GM12878 (cell line): ENCODE results near the gene TMUB1. TPM values are rescaled to one million over a fixed set of nuclear protein-coding genes. Genes with fewer than 3 reads are reported as not detected.

Source experiments
- ATAC-seq: fragments of 200-7000 bp; cut with Tn5 transposase; 3 replicates; pipeline ENCODE4 v1.9.1; 2020; ENCODE audit warnings: mild to moderate bottlenecking, moderate library complexity
- BruUV-seq: library from RNA; stranded (reverse); fragments of 400-500 nt; replicated peaks from 2 replicates; lab custom pipeline; 2021; lab: Mats Ljungman, UMichigan
- CTCF ChIA-PET: fragments of 300-600 bp; sonication (Branson Sonifier 250); formaldehyde crosslinking; extraction: SDS; loops from one replicate; lab custom pipeline; 2021; ENCODE audit warnings: inconsistent platforms; lab: Yijun Ruan, JAX
- POLR2A ChIA-PET: fragments of 350-600 bp; formaldehyde crosslinking; extraction: SDS; loops from one replicate; lab custom pipeline; 2021; ENCODE audit warnings: inconsistent platforms; lab: Charles Lee
- RAD21 ChIA-PET: fragments of 300-600 bp; sonication (Branson Sonifier 250); formaldehyde crosslinking; loops from one replicate; lab custom pipeline; 2023; ENCODE audit warnings: antibody characterized with exemption; ENCODE audit not compliant: unreplicated experiment; lab: Charles Lee
- SMC1A ChIA-PET: fragments of 300-600 bp; sonication (Branson Sonifier 250); formaldehyde crosslinking; loops from one replicate; lab custom pipeline; 2023; ENCODE audit not compliant: unreplicated experiment, uncharacterized antibody; lab: Charles Lee
- DNase-seq: peaks from one replicate; pipeline ENCODE4 v3.0.0-alpha.2; 2011; ENCODE audit warnings: low read depth, low spot score
- FAIRE-seq: peaks from 3 replicates; lab custom pipeline; 2011; peaks lifted over from hg19 to GRCh38; lab: Jason Lieb, UNC
- H2AFZ ChIP-seq: 2 replicates; pipeline ENCODE4 v1.6.0; 2011; ENCODE audit warnings: low read depth, low read length, control low read depth; ENCODE audit not compliant: control insufficient read depth
- H3K27ac ChIP-seq: 2 replicates; pipeline ENCODE4 v1.5.1; 2011; ENCODE audit warnings: control low read depth; ENCODE audit not compliant: control insufficient read depth, insufficient read depth
- H3K27me3 ChIP-seq, 2 experiments: replicated peaks in 1 of 2; 2 replicates each; pipeline versions ENCODE4 v1.6.0 to v1.6.1; 2011; ENCODE audit warnings: low read length in 1 of 2; ENCODE audit not compliant: control insufficient read depth in 2 of 2, insufficient read depth in 2 of 2
- H3K36me3 ChIP-seq, 2 experiments: 2 replicates each; pipeline ENCODE4 v1.5.1; 2011; ENCODE audit warnings: low read length in 1 of 2; ENCODE audit not compliant: control insufficient read depth in 2 of 2, insufficient read depth in 2 of 2
- H3K4me1 ChIP-seq: 2 replicates; pipeline ENCODE4 v1.6.1; 2011; ENCODE audit warnings: mild to moderate bottlenecking, low read length, moderate library complexity, mixed read lengths; ENCODE audit not compliant: control insufficient read depth, insufficient read depth
- H3K4me2 ChIP-seq: 2 replicates; pipeline ENCODE4 v1.6.0; 2011; ENCODE audit warnings: control low read depth; ENCODE audit not compliant: control insufficient read depth, insufficient read depth
- H3K4me3 ChIP-seq: fragments of 200-600 bp; sonication (generic); 2 replicates; pipeline ENCODE4 v1.5.1; 2016
- H3K79me2 ChIP-seq: 2 replicates; pipeline ENCODE4 v1.6.0; 2011; ENCODE audit warnings: low read length; ENCODE audit not compliant: control insufficient read depth, insufficient read depth
- H3K9ac ChIP-seq: 2 replicates; pipeline ENCODE4 v1.8.0; 2011; ENCODE audit warnings: low read length, control low read depth, mixed read lengths; ENCODE audit not compliant: control insufficient read depth, insufficient read depth
- H3K9me3 ChIP-seq: replicated peaks from 3 replicates; pipeline ENCODE4 v1.5.1; 2011; ENCODE audit warnings: mild to moderate bottlenecking, low read length; ENCODE audit not compliant: control insufficient read depth, insufficient read depth
- H4K20me1 ChIP-seq: 2 replicates; pipeline ENCODE4 v1.6.0; 2011; ENCODE audit not compliant: control insufficient read depth, insufficient read depth
- E4F1 ChIP-seq: fragments of 450-650 bp; IDR thresholded peaks from 2 replicates; pipeline ENCODE4 v1.6.1; 2018; ENCODE audit warnings: borderline replicate concordance, mild to moderate bottlenecking; ENCODE audit not compliant: partially characterized antibody
- ESRRA ChIP-seq: IDR thresholded peaks from 2 replicates; pipeline ENCODE4 v1.6.1; 2012; ENCODE audit warnings: mild to moderate bottlenecking, low read length, improper control_type of control experiment
- JUNB ChIP-seq: IDR thresholded peaks from 2 replicates; pipeline ENCODE4 v1.6.1; 2016; ENCODE audit warnings: antibody characterized with exemption, mild to moderate bottlenecking
- JUND ChIP-seq: IDR thresholded peaks from 2 replicates; pipeline ENCODE4 v1.6.1; 2012; ENCODE audit warnings: low read depth, mild to moderate bottlenecking, low read length, improper control_type of control experiment, moderate library complexity
- LARP7 ChIP-seq: fragments of 450-650 bp; IDR thresholded peaks from 2 replicates; pipeline ENCODE4 v1.6.1; 2017; ENCODE audit warnings: mild to moderate bottlenecking
- MTA2 ChIP-seq: fragments of 450-650 bp; IDR thresholded peaks from 2 replicates; pipeline ENCODE4 v1.6.1; 2016; ENCODE audit warnings: low read depth, mild to moderate bottlenecking, moderate library complexity
- MXI1 ChIP-seq: fragments of 150-350 bp; IDR thresholded peaks from 2 replicates; pipeline ENCODE4 v1.6.1; 2011; ENCODE audit warnings: low read depth, mild to moderate bottlenecking, inconsistent platforms, low read length, improper control_type of control experiment
- NR2C1 ChIP-seq: fragments of 450-650 bp; IDR thresholded peaks from 2 replicates; pipeline ENCODE4 v1.6.1; 2017; ENCODE audit warnings: antibody characterized with exemption, mild to moderate bottlenecking, moderate library complexity
- POLR2A ChIP-seq: IDR thresholded peaks from 2 replicates; pipeline ENCODE4 v1.6.1; 2011; ENCODE audit warnings: low read depth, mild to moderate bottlenecking, low read length
- RELA ChIP-seq: fragments of 450-650 bp; IDR thresholded peaks from 2 replicates; pipeline ENCODE4 v1.8.0; 2014; ENCODE audit warnings: borderline replicate concordance; ENCODE audit not compliant: partially characterized antibody
- RFX5 ChIP-seq: IDR thresholded peaks from 2 replicates; pipeline ENCODE4 v1.6.1; 2011; ENCODE audit warnings: low read depth, low read length, improper control_type of control experiment
- RUNX3 ChIP-seq: IDR thresholded peaks from 2 replicates; pipeline ENCODE4 v1.6.1; 2012; ENCODE audit warnings: low read length, inconsistent platforms
- SMARCA5 ChIP-seq: fragments of 450-650 bp; IDR thresholded peaks from 2 replicates; pipeline ENCODE4 v1.6.1; 2017; ENCODE audit warnings: mild to moderate bottlenecking
- SREBF1 ChIP-seq: IDR thresholded peaks from 2 replicates; pipeline ENCODE4 v1.6.1; 2012; ENCODE audit warnings: mild to moderate bottlenecking, low read length
- TCF12 ChIP-seq: IDR thresholded peaks from 2 replicates; pipeline ENCODE4 v1.6.1; 2011; ENCODE audit warnings: low read depth, mild to moderate bottlenecking, low read length
- ZNF24 ChIP-seq: fragments of 450-650 bp; IDR thresholded peaks from 2 replicates; pipeline ENCODE4 v1.6.1; 2017; ENCODE audit warnings: antibody characterized with exemption, mild to moderate bottlenecking
- ZNF622 ChIP-seq: fragments of 450-650 bp; IDR thresholded peaks from 2 replicates; pipeline ENCODE4 v1.6.1; 2017; ENCODE audit warnings: mild to moderate bottlenecking, inconsistent platforms
- ZNF687 ChIP-seq: fragments of 450-650 bp; IDR thresholded peaks from 2 replicates; pipeline ENCODE4 v1.6.1; 2017; ENCODE audit warnings: mild to moderate bottlenecking, moderate library complexity
- WGBS: methylation state at CpG from one replicate; pipeline ENCODE4 v1.1.6; 2016; ENCODE audit warnings: low lambda C conversion rate; ENCODE audit not compliant: insufficient replicate concordance, insufficient coverage; ENCODE audit errors: missing lambda C conversion rate; 5-methylcytosine and 5-hydroxymethylcytosine counted together
- in situ Hi-C: fragments of 300-500 bp; cut with MboI; formaldehyde crosslinking; loops from 9 replicates; pipeline ENCODE4 v1.14.3; 2018; ENCODE audit warnings: mixed read lengths
- intact Hi-C: fragments of 100-400 bp; cut with micrococcal nuclease; formaldehyde crosslinking; loops from one replicate; pipeline ENCODE4 v1.14.2; 2022; ENCODE audit not compliant: unreplicated experiment
- polyA plus RNA-seq, 11 experiments: library from polyadenylated mRNA; depleted of rRNA in 4 of 11; unstranded in 6 of 11; stranded (reverse) in 5 of 11; fragments of >200 nt; fragmentation: Nextera tagmentation in 4 of 11; fragmentation: Illumina TruSeq in 1 of 11; extraction: Ambion mirVana in 4 of 11; extraction: Trizol in 1 of 11; gene quantifications; 1 replicate in 1 of 11; 2 replicates in 10 of 11; pipeline versions ENCODE4 v1.2.1 to v1.2.3, GENCODE V29; 2011 to 2016; ENCODE audit warnings: inconsistent platforms in 2 of 11, missing spikeins in 2 of 11, low read depth in 1 of 11
- total RNA-seq, 4 experiments: library from RNA; depleted of rRNA in 3 of 4; stranded (reverse); fragments of >200 nt in 3 of 4; fragmentation: Illumina TruSeq in 1 of 4; extraction: Trizol in 1 of 4; gene quantifications; 2 replicates each; pipeline versions ENCODE4 v1.2.1 to v1.2.3, GENCODE V29; 2013 to 2021

Gene TMUB1
- total and polyA plus RNA-seq, 10 of the 15 experiments (the other 5 are each of a cell fraction or from before 2014, with no cell fraction given): 0.27 to 79.5 (median 41.3) TPM; not detected in 1

GRCh38 chr7:151065516-151065915 is 17.8 kb downstream of the TMUB1 start:
- no peak overlapping the region for H3K9ac ChIP-seq
- FAIRE-seq: no peak
- peaks cover 7% of the 10 kb centered on the region for H3K4me1 ChIP-seq
- H2AFZ ChIP-seq: no peak overlapping the region
- ChIA-PET RAD21 (no interaction called here), SMC1A (no interaction called here), CTCF (no interaction called here), POLR2A (no interaction called here)
- TF ChIP-seq ZNF687: no peak
- TF ChIP-seq ZNF24: no peak
- TF ChIP-seq POLR2A: no peak
- TF ChIP-seq SREBF1: no peak
- no peak for TF ChIP-seq TCF12
- TF ChIP-seq E4F1: no peak
- no peak for TF ChIP-seq LARP7
- no peak for TF ChIP-seq ESRRA
- TF ChIP-seq MXI1: no peak
- no peak for TF ChIP-seq RFX5
- TF ChIP-seq RELA: no peak
- TF ChIP-seq SMARCA5: no peak
- TF ChIP-seq ZNF622: no peak
- no peak for TF ChIP-seq JUNB
- no peak for TF ChIP-seq NR2C1
- TF ChIP-seq JUND: no peak
- TF ChIP-seq RUNX3: no peak
- TF ChIP-seq MTA2: no peak
- H3K27ac ChIP-seq: no peak overlapping the region
- 87% methylated on average over 14 of the region's 14 CpGs for WGBS
- BruUV-seq: no TSS peak
- H4K20me1 ChIP-seq: no peaks in the 10 kb centered on the region
- no peaks in the 10 kb centered on the region for H3K27me3 ChIP-seq
- no peak overlapping the region for H3K4me3 ChIP-seq
- H3K79me2 ChIP-seq: peaks cover 13% of the 10 kb centered on the region
- in situ Hi-C loops (no loop called here), intact Hi-C loops (no loop called here)
- H3K9me3 ChIP-seq: no peaks in the 10 kb centered on the region
- H3K36me3 ChIP-seq: peaks cover 11 to 16% of the 10 kb centered on the region in 2 experiments; a peak in 3 of 4 replicates
- no peak overlapping the region for H3K4me2 ChIP-seq
- no peak for DNase-seq
- ATAC-seq: no peak
